IPS DF 4.7 (cell line): ENCODE results near the gene COLQ.
"Not testable (repeated sequence)": the region's sequence is repeated elsewhere in the genome, so short reads cannot be mapped to it uniquely, and the experiment has no call there.

Source experiments
- DNase-seq: peaks from one replicate; pipeline ENCODE4 v3.0.0-alpha.2; 2013; ENCODE audit warnings: low spot score; ENCODE audit errors: extremely low read depth

COLQ gene

GRCh38 chr3:15428539-15428938 lies 93.0 kb downstream of the COLQ start:
- DNase-seq = no peak

- no peak for DNase-seq
These were observed 93.5 kb downstream of the COLQ start for GRCh38 chr3:15427981-15428380.

- no peak for DNase-seq
These were observed 94.2 kb downstream of the COLQ start, which contains the start of the genes EAF1 and METTL6 for GRCh38 chr3:15427182-15427880. EAF1 (plus strand) TSS chr3:15427598; CDS start chr3:15427780, 182 bp downstream. METTL6 (minus strand) TSS chr3:15427544; CDS start chr3:15426511, 1,033 bp downstream.

DNA sequence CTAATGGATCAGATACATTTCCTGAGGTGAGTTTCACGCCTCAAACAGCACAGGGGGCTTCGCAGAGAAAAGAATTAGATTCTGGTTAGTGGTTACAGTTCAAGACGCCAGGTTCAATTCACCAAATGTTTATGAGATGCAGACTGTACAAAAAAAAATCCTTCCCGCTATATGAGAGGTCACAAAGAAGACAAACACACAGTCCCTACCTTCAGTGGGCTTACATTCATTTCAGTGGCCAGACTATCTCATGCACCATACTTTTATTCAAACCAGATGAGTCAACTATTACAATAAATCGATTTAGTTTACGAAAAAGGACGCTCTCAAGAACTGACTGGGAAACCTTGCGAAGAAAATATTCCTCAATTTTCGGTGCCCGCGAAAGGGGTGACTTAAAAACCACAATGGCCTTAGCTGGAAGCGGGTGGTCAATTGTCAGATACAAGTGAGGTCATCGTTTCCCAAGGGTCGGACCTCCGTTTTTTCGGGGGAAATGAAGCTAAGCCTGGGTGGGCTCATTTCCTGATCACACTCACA lies 94.9 kb downstream of the COLQ start:
- DNase-seq = no peak

- no peak for DNase-seq
These were observed 100.6 kb downstream of the COLQ start for GRCh38 chr3:15420871-15421270.

DNA sequence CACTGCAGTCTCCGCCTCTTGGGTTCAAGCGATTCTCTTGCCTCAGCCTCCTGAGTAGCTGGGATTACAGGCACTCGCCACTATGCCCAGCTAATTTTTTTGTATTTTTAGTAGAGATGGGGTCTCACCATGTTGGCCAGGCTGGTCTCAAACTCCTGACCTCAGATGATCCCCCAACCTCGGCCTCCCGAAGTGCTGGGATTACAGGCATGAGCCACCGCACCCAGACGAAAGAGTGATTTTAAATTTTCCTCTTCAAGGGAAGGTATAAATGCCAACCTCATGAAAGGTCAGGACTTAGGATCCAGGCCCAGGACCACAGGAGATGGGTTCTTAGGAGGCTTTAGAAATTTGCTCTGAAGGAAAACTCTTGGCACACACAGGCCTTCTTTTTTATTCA lies 110.5 kb downstream of the COLQ start:
- DNase-seq = not testable (repeated sequence)

DNA sequence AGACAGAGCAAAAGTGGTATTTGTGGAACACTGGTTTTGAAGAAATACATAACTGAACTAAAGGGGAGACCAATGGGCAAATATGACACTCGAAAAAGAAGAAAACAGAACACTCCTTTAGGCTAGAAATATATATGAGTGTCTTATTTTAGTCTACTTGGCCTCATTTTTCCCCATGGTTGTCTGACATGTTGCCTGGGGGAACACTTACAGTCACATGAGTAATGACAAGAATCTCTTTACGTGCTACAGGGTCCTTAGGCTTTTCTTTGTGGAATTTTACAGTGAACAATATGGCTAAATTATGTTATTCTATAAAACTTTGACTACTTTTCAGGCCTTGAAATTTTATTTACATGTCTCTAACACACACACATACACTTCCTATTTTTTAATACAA lies 111.7 kb downstream of the COLQ start:
- DNase-seq = no peak

DNA sequence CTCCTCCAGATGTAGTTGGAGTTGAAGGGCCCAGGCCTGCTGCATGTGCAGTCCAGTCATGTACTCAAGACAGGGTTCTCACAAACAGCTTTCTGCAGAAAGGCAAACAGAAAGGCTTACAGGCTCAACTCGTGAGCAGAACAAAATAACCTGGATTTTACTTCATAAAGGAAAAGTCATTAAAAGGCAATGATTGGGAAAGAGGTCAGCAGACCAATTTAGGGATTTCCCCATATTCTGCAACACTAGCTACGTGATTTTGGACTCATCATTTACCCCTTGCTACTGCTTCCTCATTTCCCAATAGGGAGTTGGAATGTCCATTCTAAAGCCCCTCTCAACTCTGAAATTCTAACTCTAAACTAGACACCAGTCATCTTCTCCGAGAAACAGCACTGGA lies 112.3 kb downstream of the COLQ start:
- DNase-seq = no peak

- DNase-seq = no peak
These were observed 116.0 kb downstream of the COLQ start for GRCh38 chr3:15405448-15406050.

DNA sequence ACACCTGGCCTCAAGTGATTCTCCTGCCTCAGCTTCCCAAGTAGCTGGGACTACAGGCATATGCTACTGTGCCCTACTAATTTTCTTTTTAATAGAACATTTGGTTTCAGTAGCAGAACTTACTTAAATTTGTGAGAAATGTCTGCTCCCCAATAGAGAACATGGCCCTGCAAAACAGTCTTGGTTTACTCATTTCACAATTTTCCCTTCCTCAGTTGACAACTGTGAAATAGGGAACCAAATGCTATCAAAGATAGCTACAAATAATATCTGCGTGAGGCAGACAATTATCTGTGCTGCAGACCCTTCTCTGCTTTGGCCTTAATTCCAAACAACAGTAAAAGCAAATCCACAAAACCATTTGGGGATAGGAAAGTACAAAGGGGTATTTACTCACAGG lies 116.7 kb downstream of the COLQ start:
- DNase-seq = no peak

DNA sequence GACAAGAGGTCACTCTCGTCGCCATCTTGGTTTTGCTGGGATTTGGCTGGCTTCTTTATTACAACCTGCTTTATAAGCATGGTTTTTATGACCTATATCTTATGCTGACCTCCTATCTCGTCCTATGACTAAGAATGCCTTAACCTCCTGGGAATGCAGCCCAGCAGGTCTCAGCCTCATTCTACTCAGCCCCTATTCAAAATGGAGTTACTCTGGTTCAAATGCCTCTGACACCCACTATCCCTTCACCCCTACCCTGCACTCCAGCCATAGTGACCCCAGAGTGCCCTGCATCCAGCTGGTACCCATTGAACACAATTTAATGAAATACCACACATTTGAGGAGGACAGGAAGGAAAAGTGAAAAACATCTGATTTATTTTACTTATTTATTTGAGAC lies 117.5 kb downstream of the COLQ start:
- no peak for DNase-seq

GRCh38 chr3:15403495-15403894 lies 118.0 kb downstream of the COLQ start:
- no peak for DNase-seq

GRCh38 chr3:15401936-15402335 lies 119.6 kb downstream of the COLQ start:
- no peak for DNase-seq
